EH (cell line): ENCODE results near the gene C14orf132.
A peak's percentile ranks its signal among the peaks of the same experiment; 100 is the strongest.

Experiments used
- DNase-seq: peaks from one replicate; pipeline ENCODE4 v3.0.0-alpha.2; 2015; ENCODE audit warnings: low read depth

C14orf132 gene

GRCh38 chr14:96039633-96040311 lies 610 bp downstream of the C14orf132 start:
- peak; percentile 54 for DNase-seq

- peak; percentile 30 for DNase-seq
These were observed 1.7 kb downstream of the C14orf132 start for GRCh38 chr14:96040828-96041371.

- DNase-seq, result peak; percentile 79
These were observed 3.2 kb downstream of the C14orf132 start for GRCh38 chr14:96042248-96042930.

GRCh38 chr14:96046630-96047029 lies 7.5 kb downstream of the C14orf132 start:
- no peak for DNase-seq

- DNase-seq, result peak; percentile 11
These were observed 7.9 kb downstream of the C14orf132 start for GRCh38 chr14:96047101-96047500.

GRCh38 chr14:96049932-96050331 lies 10.8 kb downstream of the C14orf132 start:
- no peak for DNase-seq

- DNase-seq, result no peak
These were observed 11.3 kb downstream of the C14orf132 start for GRCh38 chr14:96050482-96050881.

GRCh38 chr14:96051231-96051630 lies 12.1 kb downstream of the C14orf132 start:
- no peak for DNase-seq

- DNase-seq, result no peak
These were observed 12.7 kb downstream of the C14orf132 start for GRCh38 chr14:96051642-96052540.

- peak; percentile 9 for DNase-seq
These were observed 13.5 kb downstream of the C14orf132 start for GRCh38 chr14:96052541-96053247.

GRCh38 chr14:96053248-96053599 lies 14.1 kb downstream of the C14orf132 start:
- no peak for DNase-seq

- peak; percentile 98 for DNase-seq
These were observed 14.6 kb downstream of the C14orf132 start for GRCh38 chr14:96053600-96054381.

- no peak for DNase-seq
These were observed 15.5 kb downstream of the C14orf132 start for GRCh38 chr14:96054661-96055060.

- DNase-seq, result peak; percentile 22
These were observed 16.0 kb downstream of the C14orf132 start for GRCh38 chr14:96055065-96055752.

- DNase-seq, result no peak
These were observed 16.8 kb downstream of the C14orf132 start for GRCh38 chr14:96055753-96056508.

- no peak for DNase-seq
These were observed 17.6 kb downstream of the C14orf132 start for GRCh38 chr14:96056509-96057422.

- no peak for DNase-seq
These were observed 18.6 kb downstream of the C14orf132 start for GRCh38 chr14:96057738-96058137.

- no peak for DNase-seq
These were observed 19.5 kb downstream of the C14orf132 start for GRCh38 chr14:96058576-96059200.
